Hematopoietic multipotent progenitor cell treated with erythropoietin and hydrocortisone succinate and interleukin-3 and kit ligand, for 6 days (in vitro differentiated cells): ENCODE results near the gene BMPR1B.
"Not testable (repeated sequence)": the region's sequence is repeated elsewhere in the genome, so short reads cannot be mapped to it uniquely, and the experiment has no call there.

Source experiments
- DNase-seq: peaks from one replicate; pipeline ENCODE4 v3.0.0-alpha.2; 2015

Gene BMPR1B

DNA sequence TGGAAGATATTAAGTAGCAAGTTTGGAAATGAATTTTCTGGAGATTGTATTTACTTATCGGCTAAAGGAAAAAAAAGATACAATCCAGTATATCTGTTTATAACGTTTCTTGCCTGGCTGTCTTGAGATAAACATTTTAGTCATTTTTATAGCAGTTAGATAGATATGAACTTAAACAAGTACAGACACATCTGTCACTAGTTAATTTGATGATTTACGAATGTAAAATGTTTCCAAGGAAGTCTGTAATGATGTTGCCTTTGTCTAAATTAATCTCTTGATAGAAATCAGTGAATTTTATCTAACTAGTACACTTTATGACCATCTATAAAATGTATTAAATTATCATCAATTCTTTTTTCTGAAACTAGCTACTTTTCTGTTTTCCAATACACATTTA is 5.7 kb downstream of the BMPR1B start:
- DNase-seq, result no peak

DNA sequence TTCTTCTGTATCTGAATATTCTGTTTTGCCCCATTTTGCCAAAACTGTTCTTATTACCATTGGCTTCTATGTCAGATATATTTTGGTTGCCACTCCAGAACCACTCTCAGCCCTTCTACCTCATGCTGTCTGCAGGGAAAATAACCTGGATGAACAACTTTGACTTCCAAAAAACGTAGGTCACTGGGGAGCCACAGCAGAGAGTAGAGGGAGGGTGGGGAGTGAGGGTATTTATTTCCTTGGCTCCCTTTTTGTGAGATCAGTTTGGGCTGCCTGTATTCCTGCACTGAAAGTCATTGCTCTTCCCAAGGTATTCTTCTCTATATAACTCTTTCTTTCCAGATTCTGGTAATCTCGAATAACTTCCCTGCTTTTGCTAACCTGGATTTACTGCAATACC is 6.3 kb downstream of the BMPR1B start:
- DNase-seq, result no peak

DNA sequence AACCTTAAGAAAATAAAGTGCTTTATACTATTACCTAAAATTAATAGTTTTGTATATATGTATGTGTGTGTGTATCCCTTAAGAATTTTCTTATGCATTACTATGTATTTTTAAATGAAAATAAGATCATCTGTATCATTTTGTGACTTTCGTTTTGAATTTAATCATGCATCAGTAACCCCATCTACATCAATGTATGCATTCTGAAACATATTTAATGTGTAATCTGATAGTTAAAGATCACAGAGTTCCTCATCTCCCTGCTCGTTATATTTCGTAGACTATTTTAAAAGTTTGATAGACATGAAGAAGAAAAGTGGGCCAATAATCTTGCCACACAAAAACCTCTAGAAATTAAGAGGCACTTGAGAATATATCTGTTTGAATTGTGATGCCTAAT is 7.4 kb downstream of the BMPR1B start:
- no peak for DNase-seq

DNA sequence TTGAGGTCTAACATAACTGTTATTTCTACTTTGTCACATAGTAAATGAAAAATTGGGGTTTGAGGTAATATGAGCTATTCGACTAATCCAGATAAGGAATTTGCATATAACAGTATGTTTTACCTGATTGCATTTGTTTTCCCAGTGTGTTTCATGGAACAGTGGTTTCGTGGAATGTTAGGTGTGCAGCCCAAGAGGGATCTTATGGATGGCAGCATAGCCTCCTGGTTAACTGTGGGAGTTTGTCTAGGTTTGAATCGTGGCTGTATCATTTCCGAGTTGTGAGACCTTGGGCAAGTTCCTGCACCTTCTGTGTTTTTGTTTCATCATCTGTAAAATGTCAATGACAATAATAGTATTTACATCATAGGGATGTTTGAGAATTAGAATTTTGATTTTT is 7.9 kb downstream of the BMPR1B start:
- no peak for DNase-seq

DNA sequence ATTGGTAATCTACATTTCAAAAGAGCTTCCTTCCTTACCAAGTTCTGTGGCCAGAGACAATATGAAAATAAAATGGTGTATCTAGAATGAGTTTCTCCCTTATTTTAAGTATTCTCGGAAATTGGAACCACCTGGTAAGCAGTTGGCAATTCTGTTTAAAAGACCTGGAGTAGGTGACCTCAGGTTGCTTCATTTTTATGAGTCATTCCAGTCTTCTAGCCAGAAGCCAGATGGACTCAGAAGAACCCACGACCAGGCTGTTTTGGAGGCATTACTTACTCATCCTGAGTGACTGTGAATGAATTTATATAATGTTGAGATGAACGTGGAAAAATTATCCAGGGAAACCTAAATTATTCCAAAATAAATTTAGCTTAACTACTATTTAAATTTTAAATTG is 9.1 kb downstream of the BMPR1B start:
- DNase-seq, result no peak

DNA sequence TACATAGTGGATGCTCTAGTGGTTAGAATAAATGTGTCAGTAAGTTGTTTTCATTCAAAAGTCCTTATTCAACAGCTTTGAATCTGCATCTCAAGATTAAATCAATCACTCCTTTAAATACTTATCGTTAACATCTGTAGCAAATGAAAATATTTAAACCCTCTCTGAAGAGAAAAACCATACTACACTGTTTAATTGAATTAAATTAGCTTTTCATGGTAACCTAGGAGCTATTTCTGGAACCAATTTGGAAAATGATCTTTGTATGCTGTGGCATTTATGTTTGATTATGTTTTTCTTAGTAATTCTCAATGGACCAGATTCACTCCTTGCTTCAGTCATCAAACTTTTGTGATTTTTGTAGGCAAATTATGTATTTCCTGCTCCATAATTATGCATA is 9.7 kb downstream of the BMPR1B start:
- no peak for DNase-seq

DNA sequence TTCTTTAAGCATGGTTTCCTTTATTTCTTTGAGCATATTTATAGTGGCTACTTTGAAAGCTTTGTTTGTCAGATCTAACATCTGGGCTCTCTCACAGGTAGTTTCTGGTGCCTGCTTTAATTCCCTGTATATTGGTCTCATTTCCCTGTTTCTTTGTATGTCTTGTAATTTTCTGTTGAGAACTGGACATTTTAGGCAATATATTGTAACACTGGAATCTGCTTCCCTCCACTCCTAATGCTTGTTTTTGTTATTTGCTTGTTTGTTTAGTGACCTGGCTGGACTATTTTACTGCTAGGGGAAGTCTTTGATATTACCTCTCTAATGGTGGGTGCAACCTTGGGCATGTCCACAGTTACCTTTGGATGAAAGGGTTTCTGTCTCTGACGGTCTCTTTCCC is 25.0 kb downstream of the BMPR1B start:
- DNase-seq, result no peak

DNA sequence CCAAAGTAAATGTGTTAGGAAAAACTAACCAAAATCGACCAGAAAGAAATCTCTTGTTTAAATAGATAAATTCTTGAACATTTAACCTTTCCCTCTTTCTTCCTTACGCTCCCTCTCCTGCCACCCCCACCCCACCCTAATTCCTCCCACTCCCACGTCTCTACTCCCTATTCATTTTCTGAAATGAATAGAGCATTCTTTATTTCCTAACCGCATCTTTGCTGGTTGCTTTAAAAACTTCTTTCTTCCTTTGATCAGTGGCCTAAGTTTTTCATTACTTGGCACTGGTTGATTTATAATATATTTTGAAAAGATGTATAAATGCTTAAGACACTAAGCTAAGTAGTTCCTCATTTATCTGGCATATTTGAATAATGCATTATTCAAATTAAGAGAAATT is 33.9 kb downstream of the BMPR1B start:
- DNase-seq, result no peak

DNA sequence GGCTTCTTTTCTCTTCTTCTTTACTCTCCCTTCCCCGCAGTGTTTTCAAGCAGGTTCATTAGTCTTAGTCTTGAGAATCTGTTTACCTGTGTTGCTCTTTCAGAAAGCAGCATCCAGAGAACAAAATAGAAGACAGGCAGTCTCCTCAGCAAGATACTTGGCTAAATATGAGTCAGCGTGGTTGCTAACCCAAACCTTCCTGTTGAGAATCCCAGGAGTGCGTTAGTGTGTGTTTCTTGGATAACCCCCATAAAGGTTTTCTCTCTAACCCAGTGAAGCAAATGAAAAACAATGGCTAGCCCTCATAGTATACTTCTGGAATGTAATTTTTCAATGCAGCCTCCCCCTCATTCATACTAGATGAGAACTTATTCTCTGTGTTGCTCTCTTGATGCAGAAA is 41.1 kb downstream of the BMPR1B start:
- DNase-seq, result no peak

DNA sequence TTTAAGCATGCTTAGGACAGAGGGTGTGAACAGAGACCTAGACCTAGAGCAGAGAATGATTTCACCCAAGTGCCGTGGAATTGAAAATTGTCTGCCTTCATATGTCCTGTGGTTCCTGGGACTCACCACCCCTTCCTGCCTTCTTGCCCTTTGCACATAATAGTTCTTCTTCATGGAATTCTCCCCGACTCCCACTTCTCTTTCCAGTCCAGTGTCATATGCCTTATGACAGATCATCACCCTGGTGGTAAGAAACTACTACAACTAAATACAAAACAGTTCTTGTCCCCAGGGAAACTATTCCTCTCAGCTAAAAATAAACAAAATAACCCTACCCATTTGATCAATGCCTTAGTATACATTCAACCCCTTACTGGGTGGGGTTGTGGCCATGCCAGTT is 43.3 kb downstream of the BMPR1B start:
- no peak for DNase-seq

DNA sequence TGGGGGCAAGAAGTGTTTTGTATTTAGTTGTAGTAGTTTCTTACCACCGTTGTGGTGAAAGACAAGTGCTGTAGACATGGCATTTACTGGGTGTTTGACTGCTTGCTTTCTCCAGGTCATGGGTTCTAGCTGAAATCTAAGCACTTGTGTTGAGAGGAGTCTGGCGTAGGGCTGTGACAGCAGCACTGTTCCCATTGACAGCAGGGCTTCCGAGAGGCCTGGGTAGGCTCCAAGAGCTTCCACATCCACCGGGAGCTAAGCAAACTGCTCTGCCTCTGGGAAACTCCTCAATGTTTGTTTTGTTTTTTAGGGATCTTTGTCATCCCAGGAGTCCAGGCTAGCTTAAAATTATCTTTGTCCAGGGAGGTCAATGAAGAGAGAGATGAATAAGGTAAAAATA is 44.3 kb downstream of the BMPR1B start:
- no peak for DNase-seq

DNA sequence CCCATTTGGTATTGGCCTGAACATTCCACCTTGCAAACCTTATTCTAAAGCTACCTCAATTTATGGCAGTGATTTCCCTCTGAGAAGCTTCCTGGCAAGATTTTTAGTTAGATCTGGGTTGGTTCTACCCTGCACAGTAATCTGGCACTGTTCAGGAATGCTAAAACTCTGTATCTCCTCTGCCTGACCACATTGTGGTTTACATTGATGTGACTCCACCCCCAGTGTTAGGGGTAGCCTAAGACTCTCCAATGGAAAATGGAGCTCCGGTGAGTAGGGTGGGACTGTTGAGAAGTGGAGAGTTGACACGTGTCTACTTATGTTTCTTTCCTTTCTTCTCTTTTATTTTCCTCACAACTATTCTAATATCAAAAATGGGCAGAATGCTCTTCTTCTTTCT is 45.4 kb downstream of the BMPR1B start:
- DNase-seq, result peak; percentile 2

DNA sequence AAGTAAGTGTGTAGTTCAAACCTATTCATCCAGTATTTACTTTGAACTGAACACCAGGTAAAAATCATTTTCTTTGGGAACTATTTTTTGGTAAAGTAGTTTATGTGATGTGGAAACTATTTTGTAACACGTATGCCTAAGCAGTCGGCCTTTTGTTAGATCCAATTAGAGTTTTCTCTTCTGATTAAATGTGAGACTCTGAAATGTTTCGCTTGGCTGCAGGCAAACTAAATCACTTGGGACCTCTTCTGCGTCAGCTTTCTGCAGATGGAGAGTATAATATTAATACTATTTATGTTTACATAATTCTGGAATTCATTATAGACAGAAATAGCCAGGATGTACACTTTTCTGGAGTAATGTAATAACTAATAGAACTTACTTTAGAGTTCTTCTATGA is 46.9 kb downstream of the BMPR1B start:
- DNase-seq, result no peak

DNA sequence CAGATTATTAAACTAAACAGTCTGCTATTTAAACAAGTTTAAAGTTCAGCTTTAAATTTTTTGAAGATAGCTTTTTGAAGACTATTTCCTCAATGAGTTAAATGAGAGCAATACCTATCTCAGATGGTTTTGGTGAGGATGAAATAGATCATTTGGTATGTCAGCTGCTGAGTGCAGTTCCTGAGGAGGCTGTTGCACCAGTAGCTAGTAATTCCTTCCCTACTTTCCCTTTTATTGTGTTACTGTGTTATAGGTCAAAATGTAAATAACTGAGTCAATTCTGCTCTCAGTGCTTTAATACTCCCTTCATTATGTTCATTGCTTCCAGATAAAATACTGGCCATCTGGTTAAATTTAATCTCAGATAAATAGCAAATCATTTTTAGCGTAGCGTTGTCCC is 48.6 kb downstream of the BMPR1B start:
- no peak for DNase-seq

DNA sequence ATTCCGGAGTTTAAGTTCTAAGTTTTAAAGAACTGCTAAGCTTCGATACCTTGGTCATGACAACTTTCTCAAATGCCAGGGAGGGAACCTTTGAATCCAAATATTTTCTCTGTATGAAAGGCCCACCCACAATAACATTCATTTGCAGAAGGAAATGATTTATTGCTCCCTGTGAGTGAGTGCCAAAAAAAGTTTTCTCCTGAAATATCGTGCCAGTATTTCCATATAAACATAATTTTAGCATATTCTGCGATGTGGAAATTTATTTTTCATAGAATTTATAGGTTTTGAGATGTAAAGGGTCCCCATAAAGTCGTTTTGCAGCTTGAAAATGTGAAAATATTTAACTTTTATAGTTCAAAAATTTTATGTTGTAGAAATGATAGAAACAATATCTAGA is 53.9 kb downstream of the BMPR1B start:
- DNase-seq, result no peak

DNA sequence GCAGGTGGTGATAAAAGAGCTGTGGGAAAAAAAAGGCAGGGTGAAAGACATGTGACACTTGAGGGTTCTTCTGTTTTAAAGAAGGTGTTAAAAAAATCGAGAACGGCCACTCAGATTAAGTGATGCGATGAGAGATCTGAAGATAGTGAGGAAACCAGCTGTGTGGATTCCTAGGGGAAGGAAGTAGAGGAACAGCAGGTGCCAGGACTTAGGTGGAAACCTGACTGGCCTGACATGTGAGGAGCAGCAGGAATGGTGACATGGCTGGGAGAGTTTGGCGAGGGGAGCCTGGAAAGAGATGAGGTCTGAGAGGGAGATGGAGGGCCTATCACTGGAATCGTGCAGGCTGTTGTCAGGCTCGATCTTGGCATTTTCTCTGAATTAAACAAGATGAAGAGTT is 55.5 kb downstream of the BMPR1B start:
- DNase-seq, result no peak

DNA sequence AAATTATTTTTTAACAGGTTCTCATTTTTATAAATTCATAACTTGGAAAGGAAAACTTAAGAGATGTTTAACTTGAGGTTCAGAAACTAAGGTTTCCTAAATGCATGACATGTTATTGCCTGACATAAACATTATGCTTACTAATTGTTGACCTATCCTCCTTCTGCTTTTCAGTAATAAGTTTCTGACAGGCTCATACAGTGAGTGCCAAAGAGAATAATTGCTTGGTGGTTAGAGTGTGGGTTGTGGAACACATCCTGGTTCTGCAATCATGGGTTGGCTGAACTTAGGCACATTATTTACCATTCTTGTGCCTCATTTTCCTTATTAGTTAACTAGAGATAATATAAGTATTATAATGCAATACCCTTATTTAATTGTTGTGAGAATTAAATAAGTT is 56.5 kb downstream of the BMPR1B start:
- no peak for DNase-seq

DNA sequence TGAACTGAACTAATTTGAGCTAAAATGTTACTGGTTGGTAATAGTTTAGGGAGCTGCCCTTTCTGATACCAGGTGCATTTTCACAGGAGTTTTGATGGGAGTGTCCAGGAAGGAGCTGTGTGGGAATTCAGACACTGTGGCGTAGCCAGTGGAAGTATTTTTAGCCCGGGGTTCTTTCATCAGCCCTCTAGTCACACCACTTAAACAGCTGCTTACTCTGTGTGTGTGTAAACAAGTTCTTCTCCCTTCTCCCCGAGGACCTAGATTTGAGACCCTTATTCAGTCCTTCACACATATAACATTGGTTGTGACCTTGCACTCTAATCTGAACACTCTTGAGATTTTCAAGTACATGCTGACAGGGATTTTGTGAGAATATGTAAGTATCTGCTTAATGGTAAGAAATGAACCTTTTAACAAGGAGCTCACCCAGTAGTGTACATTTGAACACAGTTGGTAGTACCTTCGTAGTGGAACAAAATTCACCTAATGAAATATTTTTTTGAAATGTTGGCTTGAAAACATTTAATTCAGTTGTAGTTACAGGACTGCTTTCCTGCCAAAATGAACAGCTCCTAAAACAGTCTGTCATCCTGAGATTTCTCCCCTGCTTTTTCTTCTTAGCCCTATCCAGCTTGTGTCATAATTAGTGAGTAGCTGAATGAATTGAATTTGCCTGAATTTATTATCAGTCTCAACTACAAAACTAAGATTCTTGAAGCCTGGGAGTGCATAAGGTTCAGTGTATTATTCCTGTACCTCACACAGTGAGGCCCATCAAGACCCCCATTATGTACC is 61.8 kb downstream of the BMPR1B start:
- no peak for DNase-seq

DNA sequence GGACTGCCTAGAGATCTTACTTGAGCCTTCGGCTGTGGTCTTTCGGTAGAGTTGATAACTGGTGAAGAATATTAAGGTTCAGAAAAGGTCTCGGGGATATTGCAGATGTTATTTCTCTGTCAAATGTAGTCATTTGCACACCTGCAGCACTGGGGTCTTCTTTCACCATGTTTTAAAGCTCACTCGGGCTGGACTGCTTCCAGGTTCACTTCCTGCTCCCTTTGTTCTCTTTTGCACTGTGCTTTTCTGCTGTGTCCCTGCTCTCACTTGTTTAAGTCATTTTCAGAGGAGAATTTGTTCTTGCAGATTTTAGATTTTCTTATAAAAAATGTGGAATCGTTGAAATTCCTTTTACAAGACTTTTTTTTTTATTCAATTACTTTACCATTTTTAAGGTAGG is 68.5 kb downstream of the BMPR1B start:
- no peak for DNase-seq

DNA sequence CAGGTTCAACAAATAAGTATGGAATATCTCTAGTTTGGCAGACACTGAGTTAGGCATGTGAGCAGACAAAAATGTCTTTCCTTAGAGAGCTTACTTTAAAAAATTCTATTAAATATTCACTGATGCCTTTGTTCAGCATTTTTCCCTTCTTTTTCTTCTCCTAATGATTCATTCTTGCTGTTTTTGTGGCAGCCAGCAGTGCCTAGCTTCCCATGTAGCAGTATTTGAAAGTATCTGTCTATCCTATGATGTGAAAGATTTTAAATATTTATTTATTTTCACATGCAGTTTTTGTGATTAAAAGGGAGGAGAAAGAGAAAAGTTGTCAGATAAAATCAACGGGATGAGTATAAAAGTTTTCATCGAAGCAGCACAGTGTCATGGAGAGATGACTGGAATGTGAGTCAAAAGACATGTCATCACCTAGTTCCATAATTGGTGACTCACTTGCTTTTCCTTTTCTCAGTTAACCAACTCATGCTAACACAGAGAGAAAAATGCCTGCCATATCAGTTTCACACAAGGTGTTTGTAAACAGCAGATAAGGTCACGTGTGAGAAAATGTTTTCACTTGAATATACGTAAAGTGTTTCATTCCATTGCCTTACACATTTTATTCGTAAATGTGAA is 69.8 kb downstream of the BMPR1B start:
- peak; percentile 2 for DNase-seq

DNA sequence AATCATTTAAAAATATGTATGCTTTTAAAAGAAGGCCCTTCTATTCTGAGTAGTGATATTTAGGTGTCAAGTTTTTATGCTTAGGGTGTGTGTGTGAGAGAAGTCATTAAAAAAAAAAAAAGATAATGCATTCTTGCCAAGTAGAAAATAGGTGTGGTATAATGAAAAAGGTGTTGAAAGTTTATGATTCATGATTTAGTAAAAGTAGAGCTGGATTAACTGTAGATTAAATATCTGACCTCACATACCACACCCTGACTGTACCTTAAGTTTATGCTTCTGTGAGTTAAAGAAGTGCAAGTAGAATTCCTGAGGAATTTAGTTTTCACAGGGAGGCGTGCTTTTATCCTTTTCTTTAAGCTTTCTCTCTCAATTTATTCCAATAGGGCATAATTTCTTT is 71.1 kb downstream of the BMPR1B start:
- DNase-seq, result no peak

DNA sequence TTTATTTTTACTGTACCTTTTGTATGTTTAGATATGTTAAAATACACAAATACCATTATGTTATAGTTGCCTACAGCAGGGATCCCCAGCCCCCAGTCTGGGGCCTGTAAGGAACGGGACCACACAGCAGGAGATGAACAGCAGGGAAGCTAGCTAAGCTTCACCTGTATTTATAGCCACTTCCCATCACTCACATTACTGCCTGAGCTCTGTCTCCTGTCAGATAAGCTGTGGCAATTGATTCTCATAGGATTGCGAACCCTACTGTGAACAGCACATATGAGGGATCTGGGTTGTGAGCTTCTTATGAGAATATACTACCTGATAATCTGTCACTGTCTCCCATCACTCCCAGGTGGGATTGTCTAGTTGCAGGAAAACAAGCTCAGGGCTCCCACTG is 73.9 kb downstream of the BMPR1B start:
- DNase-seq, result no peak

DNA sequence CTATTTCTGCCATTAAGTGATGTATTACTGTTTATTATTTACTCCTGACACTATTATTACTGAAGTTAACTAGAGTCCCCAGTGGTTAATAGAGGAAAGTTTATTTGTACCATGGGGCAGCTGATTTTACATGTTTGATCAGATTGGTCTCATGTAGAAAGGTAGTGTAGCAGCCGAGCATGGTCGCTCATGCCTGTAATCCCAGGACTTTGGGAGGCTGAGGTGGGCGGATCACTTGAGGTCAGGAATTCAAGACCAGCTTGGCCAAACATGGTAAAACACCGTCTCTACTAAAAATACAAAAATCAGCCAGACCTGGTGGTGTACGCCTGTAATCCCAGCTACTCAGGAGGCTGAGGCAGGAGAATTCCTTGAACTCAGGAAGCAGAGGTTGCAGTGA is 74.6 kb downstream of the BMPR1B start:
- not testable (repeated sequence) for DNase-seq

DNA sequence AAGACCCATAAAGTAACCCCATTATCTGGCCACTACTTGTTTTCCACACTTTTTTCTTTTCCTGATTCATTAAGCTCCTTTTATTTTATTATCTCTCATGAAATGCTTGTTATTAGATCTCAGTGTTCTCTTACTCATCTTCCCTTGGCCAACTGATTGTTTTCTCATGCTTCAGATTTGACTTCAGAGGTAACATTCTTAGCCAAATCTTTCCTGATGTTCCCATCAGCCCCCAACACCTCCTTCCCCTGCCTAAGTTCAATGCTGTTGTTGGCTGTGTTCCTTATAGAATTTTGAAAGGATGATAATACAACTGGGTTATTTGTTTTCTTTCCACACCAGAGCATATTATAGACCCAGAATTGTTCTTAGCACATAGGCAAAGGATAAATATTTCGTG is 75.6 kb downstream of the BMPR1B start:
- DNase-seq, result no peak

DNA sequence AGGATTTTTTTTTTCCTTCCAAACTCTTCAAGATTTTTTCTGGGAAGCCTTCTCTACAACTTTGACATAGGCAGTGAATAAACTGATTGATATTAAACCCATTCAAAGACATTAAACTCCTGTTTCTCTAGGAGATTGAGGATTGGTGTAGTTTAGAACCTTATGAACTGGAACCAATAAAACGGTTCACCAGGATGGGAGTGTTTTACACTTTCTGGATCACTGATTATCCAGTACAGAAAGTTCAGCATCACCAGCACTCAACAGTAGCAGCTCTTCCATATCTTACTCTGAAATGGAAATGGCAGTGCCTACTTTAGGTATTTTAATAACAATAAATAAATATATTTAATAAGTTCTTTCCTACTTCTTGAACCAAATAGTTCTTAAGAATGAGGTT is 76.7 kb downstream of the BMPR1B start:
- DNase-seq, result no peak
